IPS DF 6.9 (cell line): Measurements from ENCODE around the gene RASGRP3.

Experiments
- DNase-seq: peaks from one replicate; pipeline ENCODE4 v3.0.0-alpha.2; 2013; ENCODE audit warnings: low read depth, low spot score
- H3K27ac ChIP-seq: one replicate; pipeline ENCODE4 v1.5.1; 2013; ENCODE audit warnings: low read length, control low read depth
- H3K27me3 ChIP-seq: 2 replicates; pipeline ENCODE4 v1.6.1; 2013; ENCODE audit warnings: mild to moderate bottlenecking, low read length; ENCODE audit not compliant: control insufficient read depth, insufficient read depth
- H3K36me3 ChIP-seq: 2 replicates; pipeline ENCODE4 v1.6.1; 2013; ENCODE audit warnings: low read length; ENCODE audit not compliant: control insufficient read depth, insufficient read depth
- H3K4me1 ChIP-seq: 2 replicates; pipeline ENCODE4 v1.6.1; 2013; ENCODE audit warnings: low read length; ENCODE audit not compliant: control insufficient read depth, insufficient read depth
- H3K4me3 ChIP-seq: 2 replicates; pipeline ENCODE4 v1.5.1; 2013; ENCODE audit warnings: mild to moderate bottlenecking, low read length
- H3K9me3 ChIP-seq: 2 replicates; pipeline ENCODE4 v1.6.1; 2013; ENCODE audit warnings: low read length, inconsistent platforms; ENCODE audit not compliant: control insufficient read depth, insufficient read depth
- WGBS: extraction: QIAGEN DNeasy Blood & Tissue Kit; methylation state at CpG from one replicate; pipeline ENCODE4 v1.1.7; 2013; ENCODE audit warnings: mixed read lengths, missing lambda C conversion rate; ENCODE audit not compliant: insufficient read length, insufficient coverage; 5-methylcytosine and 5-hydroxymethylcytosine counted together

RASGRP3 gene

GRCh38 chr2:33522576-33522975 is 46.1 kb downstream of the RASGRP3 start:
- no peaks in the 10 kb centered on the region for H3K9me3 ChIP-seq
- H3K4me3 ChIP-seq: no peak overlapping the region
- no peak overlapping the region for H3K27ac ChIP-seq
- no CpG with 5 or more reads among the region's 4 CpGs for WGBS
- no peaks in the 10 kb centered on the region for H3K4me1 ChIP-seq
- H3K36me3 ChIP-seq: no peaks in the 10 kb centered on the region
- no peaks in the 10 kb centered on the region for H3K27me3 ChIP-seq
- no peak for DNase-seq

- Histone ChIP-seq H3K27me3 (no peaks in the 10 kb centered on the region), H3K4me3 (no peak overlapping the region), H3K9me3 (no peaks in the 10 kb centered on the region), H3K27ac (no peak overlapping the region), H3K36me3 (no peaks in the 10 kb centered on the region), H3K4me1 (no peaks in the 10 kb centered on the region)
- no peak for DNase-seq
- no CpG with 5 or more reads among the region's 6 CpGs for WGBS
These were observed 49.2 kb downstream of the RASGRP3 start for GRCh38 chr2:33525666-33526065.

GRCh38 chr2:33526132-33526531 is 49.7 kb downstream of the RASGRP3 start:
- H3K4me1 ChIP-seq: no peaks in the 10 kb centered on the region
- no peaks in the 10 kb centered on the region for H3K9me3 ChIP-seq
- no peaks in the 10 kb centered on the region for H3K27me3 ChIP-seq
- no peak overlapping the region for H3K27ac ChIP-seq
- WGBS: no CpG with 5 or more reads among the region's 2 CpGs
- no peak for DNase-seq
- no peaks in the 10 kb centered on the region for H3K36me3 ChIP-seq
- H3K4me3 ChIP-seq: no peak overlapping the region

GRCh38 chr2:33526921-33527320 is 50.5 kb downstream of the RASGRP3 start:
- Histone ChIP-seq H3K4me3 (no peak overlapping the region), H3K27me3 (no peaks in the 10 kb centered on the region), H3K36me3 (no peaks in the 10 kb centered on the region), H3K9me3 (no peaks in the 10 kb centered on the region), H3K4me1 (no peaks in the 10 kb centered on the region), H3K27ac (no peak overlapping the region)
- no peak for DNase-seq
- WGBS: no CpG with 5 or more reads among the region's 5 CpGs

GRCh38 chr2:33528441-33528950 is 52.0 kb downstream of the RASGRP3 start:
- H3K4me3 ChIP-seq: no peak overlapping the region
- H3K9me3 ChIP-seq: no peaks in the 10 kb centered on the region
- H3K27ac ChIP-seq: no peak overlapping the region
- WGBS: no CpG with 5 or more reads among the region's 2 CpGs
- no peaks in the 10 kb centered on the region for H3K36me3 ChIP-seq
- no peaks in the 10 kb centered on the region for H3K27me3 ChIP-seq
- no peaks in the 10 kb centered on the region for H3K4me1 ChIP-seq
- no peak for DNase-seq

GRCh38 chr2:33529771-33530481 is 53.5 kb downstream of the RASGRP3 start:
- H3K27ac ChIP-seq: no peak overlapping the region
- DNase-seq: no peak
- no peaks in the 10 kb centered on the region for H3K36me3 ChIP-seq
- no peak overlapping the region for H3K4me3 ChIP-seq
- WGBS: no CpG with 5 or more reads among the region's 6 CpGs
- H3K27me3 ChIP-seq: no peaks in the 10 kb centered on the region
- H3K4me1 ChIP-seq: no peaks in the 10 kb centered on the region
- no peaks in the 10 kb centered on the region for H3K9me3 ChIP-seq

GRCh38 chr2:33530690-33531548 is 54.5 kb downstream of the RASGRP3 start:
- H3K36me3 ChIP-seq: no peaks in the 10 kb centered on the region
- H3K4me1 ChIP-seq: no peaks in the 10 kb centered on the region
- no peaks in the 10 kb centered on the region for H3K27me3 ChIP-seq
- no peak overlapping the region for H3K4me3 ChIP-seq
- H3K27ac ChIP-seq: no peak overlapping the region
- no peak for DNase-seq
- no CpG with 5 or more reads among the region's 10 CpGs for WGBS
- H3K9me3 ChIP-seq: no peaks in the 10 kb centered on the region

- no peak for DNase-seq
- Histone ChIP-seq H3K36me3 (no peaks in the 10 kb centered on the region), H3K27me3 (no peaks in the 10 kb centered on the region), H3K4me3 (no peak overlapping the region), H3K27ac (no peak overlapping the region), H3K9me3 (no peaks in the 10 kb centered on the region), H3K4me1 (no peaks in the 10 kb centered on the region)
- no CpG with 5 or more reads among the region's 3 CpGs for WGBS
These were observed 55.2 kb downstream of the RASGRP3 start for GRCh38 chr2:33531549-33532059.

GRCh38 chr2:33532146-33532545 is 55.7 kb downstream of the RASGRP3 start:
- DNase-seq: no peak
- Histone ChIP-seq H3K36me3 (no peaks in the 10 kb centered on the region), H3K27ac (no peak overlapping the region), H3K4me3 (no peak overlapping the region), H3K4me1 (no peaks in the 10 kb centered on the region), H3K9me3 (no peaks in the 10 kb centered on the region), H3K27me3 (no peaks in the 10 kb centered on the region)
- WGBS: no CpG with 5 or more reads among the region's 8 CpGs

- no peaks in the 10 kb centered on the region for H3K9me3 ChIP-seq
- no peak overlapping the region for H3K27ac ChIP-seq
- no peak for DNase-seq
- no peaks in the 10 kb centered on the region for H3K27me3 ChIP-seq
- no CpG with 5 or more reads among the region's 2 CpGs for WGBS
- H3K4me3 ChIP-seq: no peak overlapping the region
- H3K4me1 ChIP-seq: no peaks in the 10 kb centered on the region
- no peaks in the 10 kb centered on the region for H3K36me3 ChIP-seq
These were observed 56.5 kb downstream of the RASGRP3 start for GRCh38 chr2:33532966-33533365.
